Measurements from ENCODE around the gene RWDD3.
A peak's percentile ranks its signal among the peaks of the same experiment; 100 is the strongest.

The RWDD3 gene

DNA sequence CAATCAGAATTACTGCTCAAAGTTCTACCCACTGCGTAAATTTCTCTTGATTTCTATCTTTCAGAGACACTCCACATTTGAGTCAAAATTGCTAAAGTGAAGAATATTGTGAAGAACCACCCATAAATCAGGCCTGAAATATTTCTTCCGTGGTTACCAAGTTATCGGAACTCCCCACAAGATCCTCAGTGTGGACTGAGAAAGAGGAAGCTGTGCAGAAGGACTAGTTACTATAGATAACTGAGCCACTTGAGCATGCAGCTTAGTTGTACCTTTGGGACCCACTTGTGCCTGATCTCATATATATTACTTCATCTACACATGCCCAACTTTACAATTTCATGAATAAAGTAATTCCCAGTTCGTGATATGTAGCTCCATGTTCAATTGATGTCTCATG is 18.4 kb downstream of the RWDD3 start:
- Histone ChIP-seq H3K4me1 (ENCODE audit: control insufficient read depth, insufficient read depth, low read length) (peaks cover 8% of the 10 kb centered on the region; the same call in 1 of the 2 replicates), H3K9me3 (ENCODE audit: control insufficient read depth, insufficient read depth, low read length) (no peaks in the 10 kb centered on the region), H3K9ac (ENCODE audit: low read depth, low read length) (no peak overlapping the region), H3K27me3 (ENCODE audit: control insufficient read depth, insufficient read depth, low read length) (no peaks in the 10 kb centered on the region), H3K27ac (ENCODE audit: low read depth, low read length) (no peak overlapping the region), H3K4me3 (ENCODE audit: low read depth, low read length) (no peak overlapping the region), H3K36me3 (ENCODE audit: control insufficient read depth, insufficient read depth, low read length) (peaks cover 8% of the 10 kb centered on the region)

- H3K4me1 ChIP-seq (ENCODE audit: control insufficient read depth, insufficient read depth, low read length): peaks cover 8% of the 10 kb centered on the region; the same call in 1 of the 2 replicates
- H3K36me3 ChIP-seq (ENCODE audit: control insufficient read depth, insufficient read depth, low read length): peaks cover 3% of the 10 kb centered on the region; the same call in 1 of the 2 replicates
- H3K27me3 ChIP-seq (ENCODE audit: control insufficient read depth, insufficient read depth, low read length): no peaks in the 10 kb centered on the region
- no peak overlapping the region for H3K9ac ChIP-seq (ENCODE audit: low read depth, low read length)
- no peak overlapping the region for H3K27ac ChIP-seq (ENCODE audit: low read depth, low read length)
- H3K4me3 ChIP-seq (ENCODE audit: low read depth, low read length): no peak overlapping the region
- no peaks in the 10 kb centered on the region for H3K9me3 ChIP-seq (ENCODE audit: control insufficient read depth, insufficient read depth, low read length)
These were observed 20.9 kb downstream of the RWDD3 start for GRCh38 chr1:95254959-95255358.

GRCh38 chr1:95255826-95256225 is 21.8 kb downstream of the RWDD3 start:
- H3K9ac ChIP-seq (ENCODE audit: low read depth, low read length): no peak overlapping the region
- no peak overlapping the region for H3K4me3 ChIP-seq (ENCODE audit: low read depth, low read length)
- no peaks in the 10 kb centered on the region for H3K9me3 ChIP-seq (ENCODE audit: control insufficient read depth, insufficient read depth, low read length)
- peaks cover 8% of the 10 kb centered on the region; the same call in 1 of the 2 replicates for H3K4me1 ChIP-seq (ENCODE audit: control insufficient read depth, insufficient read depth, low read length)
- peaks cover 3% of the 10 kb centered on the region; the same call in 1 of the 2 replicates for H3K36me3 ChIP-seq (ENCODE audit: control insufficient read depth, insufficient read depth, low read length)
- H3K27ac ChIP-seq (ENCODE audit: low read depth, low read length): no peak overlapping the region
- H3K27me3 ChIP-seq (ENCODE audit: control insufficient read depth, insufficient read depth, low read length): no peaks in the 10 kb centered on the region

GRCh38 chr1:95257758-95258157 is 23.7 kb downstream of the RWDD3 start:
- Histone ChIP-seq H3K27ac (ENCODE audit: low read depth, low read length) (no peak overlapping the region), H3K9ac (ENCODE audit: low read depth, low read length) (no peak overlapping the region), H3K27me3 (ENCODE audit: control insufficient read depth, insufficient read depth, low read length) (no peaks in the 10 kb centered on the region), H3K9me3 (ENCODE audit: control insufficient read depth, insufficient read depth, low read length) (no peaks in the 10 kb centered on the region), H3K4me1 (ENCODE audit: control insufficient read depth, insufficient read depth, low read length) (peaks cover 5% of the 10 kb centered on the region; the same call in 1 of the 2 replicates), H3K4me3 (ENCODE audit: low read depth, low read length) (no peak overlapping the region), H3K36me3 (ENCODE audit: control insufficient read depth, insufficient read depth, low read length) (no peaks in the 10 kb centered on the region)

DNA sequence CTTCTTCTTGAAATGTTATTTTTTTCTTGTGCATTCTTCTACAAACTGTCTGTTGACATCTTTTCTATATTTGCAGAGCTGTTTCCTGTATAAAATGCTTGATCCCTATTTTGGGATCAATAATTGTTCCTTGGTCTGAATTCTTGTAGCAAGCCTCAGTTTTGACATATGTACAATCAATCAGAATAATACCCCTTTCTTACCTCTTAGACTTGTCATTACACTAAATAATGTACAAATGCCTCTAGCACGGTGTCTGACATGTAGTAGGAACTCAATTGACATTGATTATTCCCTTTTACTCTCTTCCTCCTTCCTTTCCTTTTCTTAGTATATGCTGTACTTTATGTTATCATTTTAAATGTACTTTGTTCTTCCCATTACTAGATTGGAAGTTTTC is 25.2 kb downstream of the RWDD3 start:
- no peaks in the 10 kb centered on the region for H3K27me3 ChIP-seq (ENCODE audit: control insufficient read depth, insufficient read depth, low read length)
- H3K9me3 ChIP-seq (ENCODE audit: control insufficient read depth, insufficient read depth, low read length): no peaks in the 10 kb centered on the region
- no peaks in the 10 kb centered on the region for H3K36me3 ChIP-seq (ENCODE audit: control insufficient read depth, insufficient read depth, low read length)
- no peak overlapping the region for H3K27ac ChIP-seq (ENCODE audit: low read depth, low read length)
- H3K4me3 ChIP-seq (ENCODE audit: low read depth, low read length): no peak overlapping the region
- H3K9ac ChIP-seq (ENCODE audit: low read depth, low read length): no peak overlapping the region
- H3K4me1 ChIP-seq (ENCODE audit: control insufficient read depth, insufficient read depth, low read length): peaks cover 5% of the 10 kb centered on the region; the same call in 1 of the 2 replicates

GRCh38 chr1:95262913-95263312 is 28.9 kb downstream of the RWDD3 start:
- no peaks in the 10 kb centered on the region for H3K9me3 ChIP-seq (ENCODE audit: control insufficient read depth, insufficient read depth, low read length)
- no peak overlapping the region for H3K27ac ChIP-seq (ENCODE audit: low read depth, low read length)
- no peaks in the 10 kb centered on the region for H3K36me3 ChIP-seq (ENCODE audit: control insufficient read depth, insufficient read depth, low read length)
- H3K4me3 ChIP-seq (ENCODE audit: low read depth, low read length): no peak overlapping the region
- no peaks in the 10 kb centered on the region for H3K4me1 ChIP-seq (ENCODE audit: control insufficient read depth, insufficient read depth, low read length)
- no peaks in the 10 kb centered on the region for H3K27me3 ChIP-seq (ENCODE audit: control insufficient read depth, insufficient read depth, low read length)
- H3K9ac ChIP-seq (ENCODE audit: low read depth, low read length): no peak overlapping the region

DNA sequence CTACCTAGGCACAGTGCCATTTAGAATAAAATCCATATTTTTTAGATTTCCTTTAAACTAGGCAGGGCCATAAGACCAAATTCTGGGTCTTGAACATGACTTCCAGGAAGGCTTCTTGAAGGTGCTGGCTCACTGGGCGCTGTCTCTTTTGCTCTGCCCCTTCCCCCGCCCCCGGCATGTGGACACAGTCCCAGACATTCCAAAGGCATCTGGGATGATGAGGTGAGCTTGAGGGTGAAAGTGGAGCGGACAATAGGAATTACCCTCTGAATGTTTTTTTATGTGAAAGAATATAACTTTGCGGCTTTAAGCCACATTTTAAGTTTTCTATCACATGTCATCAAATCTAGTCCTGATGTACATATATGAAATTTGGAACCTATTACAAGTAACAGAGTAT is 29.4 kb downstream of the RWDD3 start:
- no peaks in the 10 kb centered on the region for H3K9me3 ChIP-seq (ENCODE audit: control insufficient read depth, insufficient read depth, low read length)
- no peaks in the 10 kb centered on the region for H3K27me3 ChIP-seq (ENCODE audit: control insufficient read depth, insufficient read depth, low read length)
- H3K4me1 ChIP-seq (ENCODE audit: control insufficient read depth, insufficient read depth, low read length): no peaks in the 10 kb centered on the region
- H3K27ac ChIP-seq (ENCODE audit: low read depth, low read length): no peak overlapping the region
- no peaks in the 10 kb centered on the region for H3K36me3 ChIP-seq (ENCODE audit: control insufficient read depth, insufficient read depth, low read length)
- H3K9ac ChIP-seq (ENCODE audit: low read depth, low read length): no peak overlapping the region
- no peak overlapping the region for H3K4me3 ChIP-seq (ENCODE audit: low read depth, low read length)

- H3K9ac ChIP-seq (ENCODE audit: low read depth, low read length): no peak overlapping the region
- no peak overlapping the region for H3K27ac ChIP-seq (ENCODE audit: low read depth, low read length)
- no peaks in the 10 kb centered on the region for H3K4me1 ChIP-seq (ENCODE audit: control insufficient read depth, insufficient read depth, low read length)
- H3K36me3 ChIP-seq (ENCODE audit: control insufficient read depth, insufficient read depth, low read length): no peaks in the 10 kb centered on the region
- H3K4me3 ChIP-seq (ENCODE audit: low read depth, low read length): no peak overlapping the region
- no peaks in the 10 kb centered on the region for H3K27me3 ChIP-seq (ENCODE audit: control insufficient read depth, insufficient read depth, low read length)
- no peaks in the 10 kb centered on the region for H3K9me3 ChIP-seq (ENCODE audit: control insufficient read depth, insufficient read depth, low read length)
These were observed 31.1 kb downstream of the RWDD3 start for GRCh38 chr1:95265106-95265505.

- no peaks in the 10 kb centered on the region for H3K9me3 ChIP-seq (ENCODE audit: control insufficient read depth, insufficient read depth, low read length)
- H3K27ac ChIP-seq (ENCODE audit: low read depth, low read length): no peak overlapping the region
- H3K36me3 ChIP-seq (ENCODE audit: control insufficient read depth, insufficient read depth, low read length): no peaks in the 10 kb centered on the region
- peaks cover 6% of the 10 kb centered on the region for H3K4me1 ChIP-seq (ENCODE audit: control insufficient read depth, insufficient read depth, low read length)
- H3K9ac ChIP-seq (ENCODE audit: low read depth, low read length): no peak overlapping the region
- H3K4me3 ChIP-seq (ENCODE audit: low read depth, low read length): no peak overlapping the region
- H3K27me3 ChIP-seq (ENCODE audit: control insufficient read depth, insufficient read depth, low read length): no peaks in the 10 kb centered on the region
These were observed 42.4 kb downstream of the RWDD3 start for GRCh38 chr1:95276429-95276828.

DNA sequence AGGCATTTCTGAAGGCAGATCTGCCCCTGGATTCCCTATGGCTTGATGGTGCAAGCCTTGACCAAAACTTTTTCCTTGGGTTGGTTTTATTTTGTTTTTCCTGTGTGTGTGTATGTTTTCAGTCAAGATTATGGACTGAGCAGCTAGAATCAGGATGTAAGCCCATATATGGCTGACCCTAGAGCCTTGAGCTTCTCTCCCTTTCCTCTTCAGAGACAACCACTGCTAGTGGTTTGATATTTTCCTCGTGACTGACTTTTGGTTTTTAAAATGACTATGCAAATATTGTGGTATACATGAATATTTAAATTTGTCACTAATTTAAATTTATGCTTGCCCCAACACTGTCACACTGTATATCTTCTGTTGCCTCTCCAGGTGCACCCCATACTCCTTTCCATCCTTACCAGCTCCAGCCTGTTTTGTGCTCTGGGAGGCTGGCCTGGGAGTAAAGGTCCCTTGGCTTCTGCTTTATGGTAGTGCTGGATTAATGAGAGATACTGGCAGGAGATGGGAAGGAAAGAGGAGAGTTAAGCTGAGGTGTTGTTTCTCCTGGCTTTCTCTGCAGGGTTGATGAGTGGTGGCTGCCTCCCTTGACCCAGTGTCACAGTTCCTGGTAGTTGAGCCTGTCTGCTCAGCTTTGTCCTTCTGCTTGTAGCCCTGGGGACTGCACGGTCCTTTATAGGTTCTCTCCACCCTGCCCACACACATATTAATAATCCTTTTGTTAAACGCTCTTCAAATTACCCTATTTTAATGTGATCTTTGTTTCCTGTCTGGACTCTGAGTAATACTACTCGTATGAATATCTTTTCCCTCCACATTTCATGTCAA is 44.4 kb downstream of the RWDD3 start:
- no peaks in the 10 kb centered on the region for H3K36me3 ChIP-seq (ENCODE audit: control insufficient read depth, insufficient read depth, low read length)
- H3K4me3 ChIP-seq (ENCODE audit: low read depth, low read length): no peak overlapping the region
- peaks cover 25% of the 10 kb centered on the region for H3K4me1 ChIP-seq (ENCODE audit: control insufficient read depth, insufficient read depth, low read length)
- H3K27me3 ChIP-seq (ENCODE audit: control insufficient read depth, insufficient read depth, low read length): no peaks in the 10 kb centered on the region
- no peaks in the 10 kb centered on the region for H3K9me3 ChIP-seq (ENCODE audit: control insufficient read depth, insufficient read depth, low read length)
- H3K27ac ChIP-seq (ENCODE audit: low read depth, low read length): no peak overlapping the region
- H3K9ac ChIP-seq (ENCODE audit: low read depth, low read length): no peak overlapping the region

DNA sequence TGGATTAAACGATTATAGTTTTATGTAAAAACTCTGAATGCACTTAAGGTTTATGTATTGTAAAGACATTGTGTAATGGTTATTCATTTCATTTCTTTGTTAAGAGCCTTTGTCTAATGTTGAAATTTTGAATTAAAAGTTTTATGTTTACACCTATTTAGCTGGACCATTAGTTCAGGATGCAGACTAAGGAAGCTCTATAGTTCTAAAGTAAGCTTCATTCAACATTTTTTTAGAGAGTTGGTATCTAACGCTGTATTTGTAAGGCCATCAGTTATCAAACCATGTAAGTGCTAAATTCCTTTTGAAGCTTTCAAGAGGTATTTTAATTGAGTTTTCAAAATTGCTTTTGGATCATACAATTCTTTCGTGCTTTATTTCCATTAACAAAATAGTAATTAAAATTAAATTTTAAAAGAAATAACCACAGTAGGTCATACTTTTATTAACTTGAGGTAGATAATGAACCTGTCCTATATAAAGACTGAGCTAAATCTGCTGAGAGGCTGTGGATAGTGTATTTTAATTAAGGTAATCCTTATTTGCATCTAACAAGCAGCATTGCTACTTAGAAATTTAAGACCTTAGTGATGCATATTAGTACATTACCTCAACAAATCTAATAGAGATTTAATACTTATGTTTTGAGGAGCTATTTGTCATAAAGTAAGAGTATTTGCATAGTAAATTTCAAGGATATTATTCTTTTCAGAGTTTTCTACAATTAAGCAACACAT is 47.9 kb downstream of the RWDD3 start:
- Histone ChIP-seq H3K27ac (ENCODE audit: low read depth, low read length) (no peak overlapping the region), H3K4me3 (ENCODE audit: low read depth, low read length) (peak overlapping the region; percentile 21; the same call in 1 of the 2 replicates), H3K9ac (ENCODE audit: low read depth, low read length) (no peak overlapping the region)

More for the DNA sequence above, 47.9 kb downstream of the RWDD3 start:
- H3K4me1 ChIP-seq (ENCODE audit: control insufficient read depth, insufficient read depth, low read length): peaks cover 25% of the 10 kb centered on the region
- H3K9me3 ChIP-seq (ENCODE audit: control insufficient read depth, insufficient read depth, low read length): no peaks in the 10 kb centered on the region
- H3K36me3 ChIP-seq (ENCODE audit: control insufficient read depth, insufficient read depth, low read length): no peaks in the 10 kb centered on the region
- no peaks in the 10 kb centered on the region for H3K27me3 ChIP-seq (ENCODE audit: control insufficient read depth, insufficient read depth, low read length)
